ENCODE results near the gene PFDN5.

Gene PFDN5

GRCh38 chr12:53295070-53295890 is at the start of gene PFDN5:
Gene PFDN5, plus strand, starts transcription at chr12:53295542. Its CDS starts 26 bp downstream, at chr12:53295568.
- DNase-seq, result peak; percentile 79

- DNase-seq, result peak; percentile 52
These were observed 43.6 kb upstream of the PFDN5 start for GRCh38 chr12:53251477-53252348.

- no peak for DNase-seq
These were observed 42.9 kb upstream of the PFDN5 start for GRCh38 chr12:53252349-53252916.

GRCh38 chr12:53253298-53253697 is 42.0 kb upstream of the PFDN5 start:
- no peak for DNase-seq

- DNase-seq, result no peak
These were observed 40.4 kb upstream of the PFDN5 start for GRCh38 chr12:53254816-53255545.

GRCh38 chr12:53255996-53256395 is 39.3 kb upstream of the PFDN5 start:
- no peak for DNase-seq

GRCh38 chr12:53258541-53259539 is 36.5 kb upstream of the PFDN5 start:
- no peak for DNase-seq

GRCh38 chr12:53259891-53260290 is 35.5 kb upstream of the PFDN5 start:
- no peak for DNase-seq

- DNase-seq, result no peak
These were observed 29.6 kb upstream of the PFDN5 start for GRCh38 chr12:53265783-53266182.

- DNase-seq, result no peak
These were observed 27.9 kb upstream of the PFDN5 start for GRCh38 chr12:53267306-53267998.

- DNase-seq, result peak; percentile 77
These were observed 27.2 kb upstream of the PFDN5 start, which contains the start of gene ESPL1 for GRCh38 chr12:53267999-53268629. Gene ESPL1, plus strand, starts transcription at chr12:53268299. Its CDS starts 468 bp downstream, at chr12:53268767.

GRCh38 chr12:53268630-53269562 is 26.4 kb upstream of the PFDN5 start:
- DNase-seq, result no peak

- DNase-seq, result no peak
These were observed 20.9 kb upstream of the PFDN5 start for GRCh38 chr12:53274445-53274844.

GRCh38 chr12:53276511-53276910 is 18.8 kb upstream of the PFDN5 start:
- DNase-seq, result no peak

- no peak for DNase-seq
These were observed 17.4 kb upstream of the PFDN5 start for GRCh38 chr12:53277981-53278380.

- no peak for DNase-seq
These were observed 16.0 kb upstream of the PFDN5 start for GRCh38 chr12:53279283-53279869.

GRCh38 chr12:53279888-53280498 is 15.3 kb upstream of the PFDN5 start:
- no peak for DNase-seq

GRCh38 chr12:53286448-53286847 is 8.9 kb upstream of the PFDN5 start:
- no peak for DNase-seq

Data from activated CD4-positive, alpha-beta T cell treated with anti-CD3 and anti-CD28 coated beads for 1 hour (primary cell).